ENCODE data around the gene GARS1. TPM values are rescaled to one million over a fixed set of nuclear protein-coding genes. Genes with fewer than 3 reads are reported as not detected.
A peak's percentile ranks its signal among the peaks of the same experiment; 100 is the strongest.

Gene GARS1
- total RNA-seq, 1 experiment from 2014 or later, result 294 TPM

GRCh38 chr7:30657131-30657530 is 62.5 kb downstream of the GARS1 start:
- no peaks in the 10 kb centered on the region for H3K4me1 ChIP-seq (ENCODE audit: insufficient read depth, low read length, poor library complexity, severe bottlenecking)
- no peaks in the 10 kb centered on the region for H3K27me3 ChIP-seq (replicated peaks; ENCODE audit: insufficient read depth, low read depth, low read length, poor library complexity)
- no peaks in the 10 kb centered on the region for H3K36me3 ChIP-seq (ENCODE audit: insufficient read depth, low read length, poor library complexity, severe bottlenecking)
- TF ChIP-seq EZH2 (IDR thresholded peaks at IDR 0.05; ENCODE audit: borderline replicate concordance, low read depth, low read length, poor library complexity, severe bottlenecking) (no peak), CTCF (conservative IDR thresholded peaks at IDR 0.05; ENCODE audit: low read depth, low read length) (no peak)
- no peak overlapping the region for H3K4me3 ChIP-seq (ENCODE audit: low read depth, low read length, poor library complexity, severe bottlenecking)
- H3K9me3 ChIP-seq (ENCODE audit: low read depth, low read length, poor library complexity, severe bottlenecking), result no peaks in the 10 kb centered on the region
- no TSS peak for BruUV-seq (replicated peaks)
- DNase-seq (ENCODE audit: low spot score), result no peak
- CTCF ChIA-PET, result no interaction called here
- intact Hi-C loops (cut with micrococcal nuclease; ENCODE audit: unreplicated experiment), result no loop called here
- POLR2A ChIA-PET (ENCODE audit: low non-redundant PET), result no interaction called here
- no peak overlapping the region for H3K27ac ChIP-seq (ENCODE audit: low read depth, low read length, poor library complexity, severe bottlenecking)

- no peak overlapping the region for H3K4me3 ChIP-seq (ENCODE audit: low read depth, low read length, poor library complexity, severe bottlenecking)
- POLR2A ChIA-PET (ENCODE audit: low non-redundant PET), result no interaction called here
- H3K27ac ChIP-seq (ENCODE audit: low read depth, low read length, poor library complexity, severe bottlenecking), result no peak overlapping the region
- H3K27me3 ChIP-seq (replicated peaks; ENCODE audit: insufficient read depth, low read depth, low read length, poor library complexity), result no peaks in the 10 kb centered on the region
- TF ChIP-seq EZH2 (IDR thresholded peaks at IDR 0.05; ENCODE audit: borderline replicate concordance, low read depth, low read length, poor library complexity, severe bottlenecking) (no peak), CTCF (conservative IDR thresholded peaks at IDR 0.05; ENCODE audit: low read depth, low read length) (no peak)
- no peaks in the 10 kb centered on the region for H3K36me3 ChIP-seq (ENCODE audit: insufficient read depth, low read length, poor library complexity, severe bottlenecking)
- no TSS peak for BruUV-seq (replicated peaks)
- no peak for DNase-seq (ENCODE audit: low spot score)
- intact Hi-C loops (cut with micrococcal nuclease; ENCODE audit: unreplicated experiment), result no loop called here
- no peaks in the 10 kb centered on the region for H3K9me3 ChIP-seq (ENCODE audit: low read depth, low read length, poor library complexity, severe bottlenecking)
- CTCF ChIA-PET, result no interaction called here
- no peaks in the 10 kb centered on the region for H3K4me1 ChIP-seq (ENCODE audit: insufficient read depth, low read length, poor library complexity, severe bottlenecking)
These were observed 63.9 kb downstream of the GARS1 start for GRCh38 chr7:30658479-30659074.

- intact Hi-C loops (cut with micrococcal nuclease; ENCODE audit: unreplicated experiment), result no loop called here
- CTCF ChIA-PET, result no interaction called here
- Histone ChIP-seq H3K4me3 (ENCODE audit: low read depth, low read length, poor library complexity, severe bottlenecking) (no peak overlapping the region), H3K9me3 (ENCODE audit: low read depth, low read length, poor library complexity, severe bottlenecking) (no peaks in the 10 kb centered on the region), H3K36me3 (ENCODE audit: insufficient read depth, low read length, poor library complexity, severe bottlenecking) (no peaks in the 10 kb centered on the region), H3K27ac (ENCODE audit: low read depth, low read length, poor library complexity, severe bottlenecking) (no peak overlapping the region), H3K4me1 (ENCODE audit: insufficient read depth, low read length, poor library complexity, severe bottlenecking) (no peaks in the 10 kb centered on the region), H3K27me3 (replicated peaks; ENCODE audit: insufficient read depth, low read depth, low read length, poor library complexity) (no peaks in the 10 kb centered on the region)
- no TSS peak for BruUV-seq (replicated peaks)
- no peak for TF ChIP-seq EZH2 (IDR thresholded peaks at IDR 0.05; ENCODE audit: borderline replicate concordance, low read depth, low read length, poor library complexity, severe bottlenecking)
- TF ChIP-seq CTCF (conservative IDR thresholded peaks at IDR 0.05; ENCODE audit: low read depth, low read length), result no peak
- peak; percentile 41 for DNase-seq (ENCODE audit: low spot score)
- POLR2A ChIA-PET (ENCODE audit: low non-redundant PET), result no interaction called here
These were observed 64.6 kb downstream of the GARS1 start for GRCh38 chr7:30659312-30659711.

Measured in A673 (cell line).